HUES48 (cell line): ENCODE data around the gene EGFLAM.
"Not testable (repeated sequence)": the region's sequence is repeated elsewhere in the genome, so short reads cannot be mapped to it uniquely, and the experiment has no call there.

Experiments used
- H3K27ac ChIP-seq: one replicate; pipeline ENCODE4 v1.7.0; 2013; ENCODE audit warnings: low read depth, low read length, inconsistent platforms
- H3K27me3 ChIP-seq: 2 replicates; pipeline ENCODE4 v1.6.1; 2013; ENCODE audit warnings: mild to moderate bottlenecking, low read length; ENCODE audit not compliant: control insufficient read depth, insufficient read depth
- H3K36me3 ChIP-seq: 2 replicates; pipeline ENCODE4 v1.6.1; 2013; ENCODE audit warnings: low read length; ENCODE audit not compliant: control insufficient read depth, insufficient read depth
- H3K4me1 ChIP-seq: 2 replicates; pipeline ENCODE4 v1.6.1; 2013; ENCODE audit warnings: mild to moderate bottlenecking, low read length; ENCODE audit not compliant: control insufficient read depth, insufficient read depth
- H3K4me3 ChIP-seq: 2 replicates; pipeline ENCODE4 v1.5.1; 2013; ENCODE audit warnings: mild to moderate bottlenecking, low read depth, low read length
- H3K9ac ChIP-seq: 2 replicates; pipeline ENCODE4 v1.6.1; 2013; ENCODE audit warnings: mild to moderate bottlenecking, low read depth, low read length, moderate library complexity
- H3K9me3 ChIP-seq: 2 replicates; pipeline ENCODE4 v1.6.1; 2013; ENCODE audit warnings: low read length; ENCODE audit not compliant: control insufficient read depth, insufficient read depth

The EGFLAM gene

GRCh38 chr5:38415772-38416171, 157.4 kb downstream of the EGFLAM start:
- H3K9ac ChIP-seq, H3K4me3 ChIP-seq, H3K36me3 ChIP-seq, H3K9me3 ChIP-seq, H3K27ac ChIP-seq, H3K27me3 ChIP-seq: not testable (repeated sequence)
- H3K4me1 ChIP-seq = peaks cover 15% of the 10 kb centered on the region

DNA sequence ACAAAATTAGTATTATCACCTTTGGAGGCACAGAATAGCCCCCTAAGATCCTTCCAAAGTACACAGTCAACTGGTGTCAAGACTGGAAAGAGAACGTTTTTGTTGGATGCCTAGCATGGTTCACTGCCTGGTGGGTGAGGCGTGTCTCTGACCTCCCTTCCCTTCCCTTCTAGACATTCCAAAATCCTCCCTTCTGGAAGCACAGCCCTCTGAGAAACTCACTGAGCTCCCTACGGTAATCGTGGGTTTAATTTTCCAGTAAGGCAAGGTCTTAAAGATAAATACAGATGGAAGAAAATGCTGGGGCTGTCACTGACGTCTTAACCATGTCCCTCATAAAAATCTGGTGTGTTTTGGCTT, 159.3 kb downstream of the EGFLAM start:
- Histone ChIP-seq H3K27me3 (no peaks in the 10 kb centered on the region), H3K4me3 (no peak overlapping the region; the same call in 1 of the 2 replicates), H3K36me3 (no peaks in the 10 kb centered on the region), H3K9me3 (no peaks in the 10 kb centered on the region), H3K9ac (no peak overlapping the region), H3K4me1 (peaks cover 15% of the 10 kb centered on the region), H3K27ac (no peak overlapping the region)

DNA sequence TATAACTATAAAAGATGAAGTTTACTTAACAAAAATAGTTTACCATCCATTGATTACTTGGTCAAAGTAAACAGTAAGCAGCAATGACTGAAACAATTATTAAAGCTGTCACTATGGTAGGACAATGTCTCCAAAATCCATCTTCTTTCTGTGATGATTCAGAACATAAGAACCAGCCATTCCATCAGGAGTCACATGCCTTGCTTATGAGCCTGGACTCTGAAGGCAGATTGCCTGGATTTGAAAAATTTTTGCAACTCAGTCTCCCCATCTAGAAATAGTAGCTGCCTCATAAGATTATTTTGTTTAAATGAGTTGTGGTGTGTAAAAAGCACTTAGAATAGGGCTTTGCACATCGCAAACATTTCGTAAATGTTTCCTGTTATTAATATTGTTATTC, 161.9 kb downstream of the EGFLAM start:
- H3K4me1 ChIP-seq = peaks cover 15% of the 10 kb centered on the region
- H3K27me3 ChIP-seq = no peaks in the 10 kb centered on the region
- no peak overlapping the region for H3K4me3 ChIP-seq
- no peaks in the 10 kb centered on the region for H3K36me3 ChIP-seq
- H3K9me3 ChIP-seq = no peaks in the 10 kb centered on the region
- H3K9ac ChIP-seq = no peak overlapping the region
- no peak overlapping the region for H3K27ac ChIP-seq

DNA sequence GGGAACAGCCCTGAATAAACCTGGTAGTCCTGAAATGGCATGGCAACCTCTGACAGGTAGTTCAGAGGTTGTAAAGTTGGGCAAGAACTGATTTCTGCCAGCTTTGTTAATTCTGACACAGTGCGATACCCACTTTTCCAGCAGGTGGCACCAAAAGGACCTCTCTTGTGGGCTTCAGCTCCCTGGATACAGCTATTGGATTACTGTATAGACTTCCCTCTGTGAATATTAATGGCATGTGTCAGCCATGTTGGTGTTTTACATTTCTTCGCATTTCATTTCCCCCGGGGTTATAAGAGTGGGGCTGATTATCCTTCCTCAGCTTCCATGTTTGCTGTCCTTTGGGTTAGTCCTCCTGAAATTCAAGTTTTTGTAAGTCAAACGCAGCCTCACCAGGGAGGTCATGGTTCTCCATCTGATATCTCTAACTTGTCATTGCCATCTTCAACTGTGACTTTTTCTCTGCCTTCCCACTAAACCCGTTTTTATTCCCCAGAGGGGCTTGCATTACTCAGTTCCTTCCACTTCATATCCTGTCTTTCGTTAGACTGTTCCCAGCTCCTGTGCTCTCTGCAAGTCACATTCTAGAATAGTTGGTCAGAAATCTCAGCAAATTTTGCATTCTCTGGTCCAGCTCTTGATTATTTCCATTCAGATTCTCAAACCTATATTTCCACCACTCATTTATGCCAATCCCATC, 162.5 kb downstream of the EGFLAM start:
- peaks cover 15% of the 10 kb centered on the region for H3K4me1 ChIP-seq
- no peak overlapping the region for H3K9ac ChIP-seq
- H3K27ac ChIP-seq = no peak overlapping the region
- no peaks in the 10 kb centered on the region for H3K9me3 ChIP-seq
- H3K4me3 ChIP-seq = no peak overlapping the region
- no peaks in the 10 kb centered on the region for H3K36me3 ChIP-seq
- no peaks in the 10 kb centered on the region for H3K27me3 ChIP-seq

DNA sequence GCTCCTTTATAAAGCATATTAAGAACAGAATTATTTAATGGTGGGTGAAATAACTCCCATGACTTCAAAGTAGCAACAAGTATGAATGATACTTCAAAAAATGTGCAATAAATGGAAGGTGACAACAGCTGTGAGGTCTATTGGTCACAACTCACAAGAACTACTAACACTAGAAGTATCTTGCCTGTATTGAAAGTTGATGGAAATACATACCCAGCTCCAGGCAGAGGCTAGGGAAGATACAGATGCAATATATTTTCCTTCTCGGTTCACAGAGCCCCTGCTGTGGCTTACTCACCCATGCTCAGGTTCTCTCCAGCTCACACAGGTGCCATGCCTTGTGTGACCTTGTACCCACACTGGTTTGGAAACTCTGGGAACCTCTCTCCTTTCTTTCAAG, 164.3 kb downstream of the EGFLAM start:
- H3K9ac ChIP-seq = no peak overlapping the region
- H3K27ac ChIP-seq = no peak overlapping the region
- no peaks in the 10 kb centered on the region for H3K9me3 ChIP-seq
- H3K4me3 ChIP-seq = no peak overlapping the region
- peaks cover 3% of the 10 kb centered on the region for H3K4me1 ChIP-seq
- H3K36me3 ChIP-seq = no peaks in the 10 kb centered on the region
- H3K27me3 ChIP-seq = no peaks in the 10 kb centered on the region

GRCh38 chr5:38423276-38424147, 165.2 kb downstream of the EGFLAM start:
- Histone ChIP-seq H3K4me1 (no peaks in the 10 kb centered on the region), H3K9me3 (no peaks in the 10 kb centered on the region), H3K9ac (no peak overlapping the region), H3K4me3 (no peak overlapping the region), H3K36me3 (no peaks in the 10 kb centered on the region), H3K27me3 (no peaks in the 10 kb centered on the region), H3K27ac (no peak overlapping the region)

DNA sequence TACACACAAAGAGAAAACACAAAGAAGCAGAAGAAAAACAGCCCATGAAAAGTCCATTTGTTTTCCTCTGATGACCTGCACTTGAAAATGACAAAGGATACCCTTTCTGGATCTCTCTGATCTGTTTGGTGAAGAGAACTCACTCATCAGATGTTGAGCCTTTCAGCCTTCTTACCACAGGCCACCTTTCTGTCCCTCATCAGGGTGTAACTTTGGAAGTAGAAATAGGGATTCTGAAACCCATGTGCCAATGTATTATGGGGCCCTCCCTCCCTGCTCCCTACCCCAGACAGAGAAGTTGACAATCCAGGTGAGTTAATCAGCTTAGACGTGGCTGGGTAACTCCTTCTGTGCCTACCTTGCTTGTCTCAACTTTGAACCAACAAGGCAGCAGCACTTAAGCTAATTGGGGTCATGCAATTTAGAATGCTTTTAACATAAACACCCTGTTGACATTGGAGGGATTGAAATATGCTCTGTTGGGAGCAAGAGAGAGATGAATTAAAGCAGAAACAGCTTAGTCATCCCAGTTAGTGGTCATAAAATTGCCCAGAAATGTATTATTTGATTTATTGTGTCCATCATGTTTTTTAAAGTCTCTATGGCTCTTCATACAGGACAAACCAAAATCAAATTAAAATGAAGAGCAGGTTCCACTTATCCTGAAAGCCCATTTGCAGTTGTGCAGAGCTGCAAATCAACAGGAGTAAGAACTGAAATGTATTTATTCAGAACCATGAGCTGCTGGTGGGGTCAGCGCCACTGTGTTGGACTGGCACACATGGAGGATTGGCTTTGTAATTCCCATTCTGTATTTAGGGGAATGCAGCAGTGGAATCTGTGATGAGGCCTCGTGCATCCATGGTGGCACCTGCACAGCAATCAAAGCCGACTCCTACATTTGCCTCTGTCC, 166.0 kb downstream of the EGFLAM start:
- no peak overlapping the region for H3K9ac ChIP-seq
- no peak overlapping the region for H3K27ac ChIP-seq
- H3K9me3 ChIP-seq = no peaks in the 10 kb centered on the region
- H3K27me3 ChIP-seq = no peaks in the 10 kb centered on the region
- H3K36me3 ChIP-seq = no peaks in the 10 kb centered on the region
- no peaks in the 10 kb centered on the region for H3K4me1 ChIP-seq
- H3K4me3 ChIP-seq = no peak overlapping the region

DNA sequence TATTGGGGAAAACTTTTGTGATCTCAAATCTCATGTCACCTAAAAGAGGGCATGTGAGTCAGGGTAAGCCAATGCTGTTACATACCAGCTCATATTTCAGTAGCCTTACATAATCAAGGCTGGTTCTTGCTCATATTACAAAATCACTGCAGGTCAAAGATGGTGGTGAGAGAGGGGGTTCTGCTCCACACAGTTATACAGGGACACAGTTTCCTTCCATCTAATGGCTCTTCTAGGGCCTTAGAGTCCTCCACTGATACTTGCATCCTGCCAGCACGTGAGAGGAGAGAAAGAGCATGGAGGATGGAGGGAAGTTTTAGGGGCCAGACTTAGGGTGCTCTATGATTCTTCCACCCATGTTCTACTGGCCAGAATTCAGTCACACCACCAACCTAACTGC, 168.1 kb downstream of the EGFLAM start:
- Histone ChIP-seq H3K4me3 (no peak overlapping the region), H3K27me3 (no peaks in the 10 kb centered on the region), H3K9ac (no peak overlapping the region), H3K4me1 (no peaks in the 10 kb centered on the region), H3K36me3 (no peaks in the 10 kb centered on the region), H3K27ac (no peak overlapping the region), H3K9me3 (no peaks in the 10 kb centered on the region)

DNA sequence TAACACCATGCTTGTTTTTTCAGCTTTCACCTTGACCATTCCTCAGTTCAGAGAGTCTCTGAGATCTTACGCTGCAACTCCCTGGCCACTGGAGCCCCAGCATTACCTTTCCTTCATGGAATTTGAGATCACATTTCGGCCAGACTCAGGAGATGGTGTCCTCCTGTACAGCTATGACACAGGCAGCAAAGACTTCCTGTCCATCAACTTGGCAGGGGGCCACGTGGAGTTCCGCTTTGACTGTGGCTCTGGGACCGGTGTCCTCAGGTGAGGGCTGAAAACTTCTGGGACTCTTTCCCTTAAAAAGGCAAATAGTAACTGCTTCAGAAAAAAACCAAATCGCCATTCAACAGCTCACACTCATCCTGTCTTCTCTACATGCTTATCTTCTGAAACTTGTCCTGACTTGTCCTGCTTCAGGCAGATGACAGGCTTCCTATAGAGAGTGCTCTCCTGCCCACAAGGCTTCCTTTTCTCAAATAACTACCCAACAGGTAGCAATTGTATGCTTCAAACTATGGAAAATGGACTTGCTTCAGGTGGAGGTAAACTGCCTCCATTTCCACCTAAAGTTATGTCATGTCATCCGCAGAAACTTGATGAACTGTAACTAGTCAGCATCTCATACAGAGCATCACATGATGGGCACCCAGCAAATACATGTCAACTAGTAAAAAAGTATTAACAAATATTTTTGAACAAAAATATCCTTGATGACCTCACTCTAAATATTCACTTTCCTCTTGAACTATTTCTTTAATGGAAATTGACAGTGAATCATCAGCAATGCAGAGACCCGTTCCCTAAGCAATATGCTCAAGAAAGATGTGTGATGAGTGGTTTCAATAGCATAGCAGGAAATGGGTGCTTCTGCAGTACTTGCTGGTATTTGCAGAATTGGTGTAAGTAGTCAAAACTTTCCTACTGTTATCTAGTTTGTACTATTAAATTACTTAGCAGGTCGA, 168.9 kb downstream of the EGFLAM start:
- no peak overlapping the region for H3K4me3 ChIP-seq
- H3K36me3 ChIP-seq = no peaks in the 10 kb centered on the region
- H3K9me3 ChIP-seq = no peaks in the 10 kb centered on the region
- no peaks in the 10 kb centered on the region for H3K4me1 ChIP-seq
- no peak overlapping the region for H3K27ac ChIP-seq
- no peak overlapping the region for H3K9ac ChIP-seq
- H3K27me3 ChIP-seq = no peaks in the 10 kb centered on the region

DNA sequence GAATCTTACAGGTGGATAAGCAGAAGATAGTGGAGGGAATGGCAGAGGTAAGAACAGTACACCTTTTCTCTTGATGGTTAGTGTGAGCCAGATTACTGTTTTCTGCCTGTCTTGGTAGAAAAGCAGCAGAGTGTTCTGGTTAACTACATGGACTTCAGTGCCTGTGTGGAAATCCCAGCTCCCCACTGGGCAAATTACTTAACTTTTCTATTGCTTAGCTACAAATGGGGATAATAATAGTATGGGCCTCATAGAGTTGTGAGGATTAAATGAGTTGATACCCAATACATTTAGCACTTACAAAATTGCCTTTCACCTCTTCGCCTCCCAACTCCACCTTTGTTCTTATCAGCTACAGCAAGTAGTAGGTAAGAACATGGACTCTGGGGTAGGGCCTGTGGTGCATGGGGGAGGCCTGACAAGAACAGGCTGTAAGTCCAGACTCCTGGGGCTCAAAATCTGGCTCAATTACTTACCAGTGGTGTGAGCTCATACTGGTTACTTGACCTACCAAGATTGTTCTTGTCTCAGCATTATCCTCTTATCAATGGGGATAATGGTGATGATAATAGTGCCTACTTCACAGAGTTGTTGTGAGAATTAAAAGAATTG, 173.0 kb downstream of the EGFLAM start:
- H3K9ac ChIP-seq = no peak overlapping the region
- no peaks in the 10 kb centered on the region for H3K36me3 ChIP-seq
- H3K4me3 ChIP-seq = no peak overlapping the region
- H3K4me1 ChIP-seq = no peaks in the 10 kb centered on the region
- no peaks in the 10 kb centered on the region for H3K27me3 ChIP-seq
- H3K9me3 ChIP-seq = no peaks in the 10 kb centered on the region
- no peak overlapping the region for H3K27ac ChIP-seq
